B cell (primary cell): Measurements from ENCODE around the gene MNX1. TPM values are rescaled to one million over a fixed set of nuclear protein-coding genes. Genes with fewer than 3 reads are reported as not detected.

ENCODE experiments used
- ATAC-seq: fragments of 200-7000 bp; cut with Tn5 transposase; one replicate; pipeline ENCODE4 v1.10.0; 2021; ENCODE audit warnings: low read depth, mild to moderate bottlenecking, moderate number of reproducible peaks, moderate library complexity
- CTCF ChIA-PET: fragments of 350-600 bp; sonication (Branson Sonifier 250); formaldehyde crosslinking; loops from one replicate; lab custom pipeline; 2021; ENCODE audit warnings: antibody characterized with exemption, inconsistent platforms; lab: Charles Lee
- POLR2A ChIA-PET: fragments of 350-600 bp; sonication (Branson Sonifier 250); formaldehyde crosslinking; loops from one replicate; lab custom pipeline; 2021; ENCODE audit warnings: antibody characterized with exemption; lab: Charles Lee
- DNase-seq: peaks from one replicate; pipeline ENCODE4 v3.0.0; 2013
- H2AFZ ChIP-seq: 2 replicates; pipeline ENCODE4 v1.6.1; 2012; ENCODE audit warnings: mild to moderate bottlenecking, low read depth, low read length; ENCODE audit not compliant: insufficient read depth, poor library complexity, severe bottlenecking
- H3K27ac ChIP-seq, 2 donors: 1 replicate in 1 of 2; 2 replicates in 1 of 2; pipeline ENCODE4 v1.5.1; 2012 to 2013; ENCODE audit warnings: low read length in 2 of 2, mild to moderate bottlenecking in 2 of 2, moderate library complexity in 1 of 2
- H3K27me3 ChIP-seq, 4 experiments: fragments of 200-600 bp in 1 of 4; sonication (generic) in 1 of 4; replicated peaks in 1 of 4; 1 replicate in 2 of 4; 2 replicates in 2 of 4; pipeline versions ENCODE4 v1.6.1 to v1.7.0; 2013 to 2016; ENCODE audit warnings: low read length in 3 of 4, mild to moderate bottlenecking in 2 of 4, mixed read lengths in 1 of 4, moderate library complexity in 1 of 4; ENCODE audit not compliant: insufficient read depth in 4 of 4, control insufficient read depth in 3 of 4; ENCODE audit errors: control extremely low read depth in 1 of 4
- H3K36me3 ChIP-seq, 2 experiments: replicated peaks in 1 of 2; 1 replicate in 1 of 2; 2 replicates in 1 of 2; pipeline versions ENCODE4 v1.6.1 to v1.7.1; 2013; ENCODE audit warnings: low read length in 1 of 2; ENCODE audit not compliant: insufficient read depth in 2 of 2, control insufficient read depth in 1 of 2; ENCODE audit errors: control extremely low read depth in 1 of 2, extremely low read depth in 1 of 2
- H3K4me1 ChIP-seq, 2 donors: fragments of 200-600 bp in 1 of 2; sonication (generic) in 1 of 2; 1 replicate in 1 of 2; 2 replicates in 1 of 2; pipeline versions ENCODE4 v1.5.1 to v1.6.1; 2013 to 2017; ENCODE audit warnings: low read length in 2 of 2; ENCODE audit not compliant: control insufficient read depth in 2 of 2, insufficient read depth in 2 of 2
- H3K4me2 ChIP-seq: replicated peaks from 2 replicates; pipeline ENCODE3; 2012; ENCODE audit warnings: mild to moderate bottlenecking, low read depth, low read length; ENCODE audit not compliant: poor library complexity, severe bottlenecking
- H3K4me3 ChIP-seq, 5 experiments: fragments of 200-600 bp in 1 of 5; sonication (generic) in 1 of 5; 1 replicate in 3 of 5; 2 replicates in 2 of 5; pipeline versions ENCODE4 v1.5.1 to v1.7.0; 2011 to 2016; ENCODE audit warnings: low read length in 4 of 5, mild to moderate bottlenecking in 4 of 5, low read depth in 2 of 5, control low read depth in 1 of 5, moderate library complexity in 1 of 5; ENCODE audit not compliant: insufficient read depth in 1 of 5; ENCODE audit errors: control extremely low read depth in 1 of 5, extremely low read depth in 1 of 5
- H3K79me2 ChIP-seq: fragments of 200-600 bp; sonication (generic); one replicate; pipeline ENCODE4 v1.6.0; 2016; ENCODE audit warnings: low read length; ENCODE audit not compliant: control insufficient read depth, insufficient read depth
- H3K9ac ChIP-seq: fragments of 200-600 bp; sonication (generic); 2 replicates; pipeline ENCODE4 v1.6.1; 2017; ENCODE audit warnings: mild to moderate bottlenecking, low read length, moderate library complexity
- H3K9me3 ChIP-seq, 3 donors: one replicate each; pipeline versions ENCODE4 v1.6.1 to v1.7.1; 2013; ENCODE audit warnings: low read length in 2 of 3; ENCODE audit not compliant: control insufficient read depth in 2 of 3, insufficient read depth in 1 of 3; ENCODE audit errors: control extremely low read depth in 1 of 3
- H4K20me1 ChIP-seq: 2 replicates; pipeline ENCODE4 v1.6.0; 2012; ENCODE audit warnings: mild to moderate bottlenecking, low read length; ENCODE audit not compliant: insufficient read depth, control insufficient read depth, poor library complexity, severe bottlenecking
- H3K27ac Mint-ChIP-seq: one replicate; pipeline ENCODE4 v1.8.0; 2021; ENCODE audit warnings: mixed read lengths
- H3K27me3 Mint-ChIP-seq: one replicate; pipeline ENCODE4 v1.8.0; 2021; ENCODE audit warnings: mixed read lengths
- H3K4me1 Mint-ChIP-seq: one replicate; pipeline ENCODE4 v1.8.0; 2021; ENCODE audit warnings: mixed read lengths
- H3K4me3 Mint-ChIP-seq: one replicate; pipeline ENCODE4 v1.8.0; 2021; ENCODE audit warnings: mixed read lengths
- H3K9me3 Mint-ChIP-seq: one replicate; pipeline ENCODE4 v1.8.0; 2022; ENCODE audit warnings: mixed read lengths; ENCODE audit not compliant: insufficient read depth
- CTCF ChIP-seq: fragments of 200-600 bp; IDR thresholded peaks from one replicate; pipeline ENCODE4 v1.8.0; 2022; ENCODE audit warnings: antibody characterized with exemption, mild to moderate bottlenecking
- EZH2 ChIP-seq: IDR thresholded peaks from 2 replicates; pipeline ENCODE4 v1.6.1; 2012; ENCODE audit warnings: borderline replicate concordance, low read depth, mild to moderate bottlenecking, moderate library complexity, low read length; ENCODE audit not compliant: insufficient read depth, poor library complexity, severe bottlenecking
- WGBS: methylation state at CpG from one replicate; pipeline ENCODE4 v1.1.5; 2013; ENCODE audit warnings: missing lambda C conversion rate; ENCODE audit not compliant: insufficient coverage; 5-methylcytosine and 5-hydroxymethylcytosine counted together
- intact Hi-C: fragments of 100-400 bp; cut with micrococcal nuclease; formaldehyde crosslinking; loops from one replicate; pipeline ENCODE4 v1.10.0; 2022
- polyA plus RNA-seq: library from polyadenylated mRNA; depleted of rRNA; stranded (reverse); fragments of >200 nt; gene quantifications from 2 replicates; pipeline ENCODE4 v1.2.3, GENCODE V29; 2012
- total RNA-seq, 2 donors: library from RNA; stranded (reverse); fragments of 120-200 nt in 1 of 2; gene quantifications; 1 replicate in 1 of 2; 2 replicates in 1 of 2; pipeline versions ENCODE4 v1.2.3 to v1.2.4, GENCODE V29; 2013 to 2022

MNX1 gene
- total and polyA plus RNA-seq, 2 donors (not counting 1 experiment from before 2014, with no cell fraction given), result not detected

GRCh38 chr7:156988343-156989185, 21.9 kb downstream of the MNX1 start:
- Histone ChIP-seq H4K20me1 (no peaks in the 10 kb centered on the region), H3K4me2 (no peak overlapping the region), H3K9ac (no peak overlapping the region), H3K9me3 (peaks cover 0 to 3% (median 0%) of the 10 kb centered on the region in 3 donors), H3K27ac (no peak overlapping the region), H3K4me1 (no peaks in the 10 kb centered on the region), H3K27me3 (peaks cover 0 to 4% (median 0%) of the 10 kb centered on the region in 4 experiments), H3K79me2 (no peaks in the 10 kb centered on the region), H3K4me3 (no peak overlapping the region), H3K36me3 (no peaks in the 10 kb centered on the region), H2AFZ (no peak overlapping the region)
- 95% methylated on average over 21 of the region's 27 CpGs for whole genome bisulfite sequencing
- Mint-ChIP-seq H3K4me3 (no peak overlapping the region), H3K27me3 (peaks cover 12% of the 10 kb centered on the region), H3K9me3 (no peaks in the 10 kb centered on the region), H3K27ac (no peak overlapping the region), H3K4me1 (no peaks in the 10 kb centered on the region)
- intact Hi-C loops, result no loop called here
- no peak for TF ChIP-seq CTCF
- TF ChIP-seq EZH2, result no peak
- DNase-seq (no peak), ATAC-seq (no peak)
- ChIA-PET CTCF (no interaction called here), POLR2A (no interaction called here)

- Histone ChIP-seq H2AFZ (no peak overlapping the region), H3K79me2 (no peaks in the 10 kb centered on the region), H3K9me3 (no peaks in the 10 kb centered on the region), H3K36me3 (no peaks in the 10 kb centered on the region), H3K27ac (no peak overlapping the region), H3K27me3 (no peaks in the 10 kb centered on the region), H4K20me1 (no peaks in the 10 kb centered on the region), H3K9ac (no peak overlapping the region), H3K4me1 (no peaks in the 10 kb centered on the region), H3K4me3 (no peak overlapping the region), H3K4me2 (no peak overlapping the region)
- Mint-ChIP-seq H3K27ac (no peak overlapping the region), H3K9me3 (no peaks in the 10 kb centered on the region), H3K4me1 (no peaks in the 10 kb centered on the region), H3K4me3 (no peak overlapping the region), H3K27me3 (peaks cover 3% of the 10 kb centered on the region)
- ChIA-PET POLR2A (no interaction called here), CTCF (no interaction called here)
- ATAC-seq, result no peak
- TF ChIP-seq CTCF, result no peak
- no peak for TF ChIP-seq EZH2
- 91% methylated on average over 8 of the region's 8 CpGs for WGBS
- intact Hi-C loops, result no loop called here
- DNase-seq, result no peak
Measured at GRCh38 chr7:156986378-156986777, 24.1 kb downstream of the MNX1 start.
